GM18511 (cell line): ENCODE measurements around the gene MGST2.

Experiments used
- ATAC-seq: cut with Tn5 transposase; IDR thresholded peaks from one replicate; pipeline ENCODE4 v1.9.1; 2021; ENCODE audit warnings: mild to moderate bottlenecking, moderate library complexity; ENCODE audit not compliant: unreplicated experiment

Gene MGST2

DNA sequence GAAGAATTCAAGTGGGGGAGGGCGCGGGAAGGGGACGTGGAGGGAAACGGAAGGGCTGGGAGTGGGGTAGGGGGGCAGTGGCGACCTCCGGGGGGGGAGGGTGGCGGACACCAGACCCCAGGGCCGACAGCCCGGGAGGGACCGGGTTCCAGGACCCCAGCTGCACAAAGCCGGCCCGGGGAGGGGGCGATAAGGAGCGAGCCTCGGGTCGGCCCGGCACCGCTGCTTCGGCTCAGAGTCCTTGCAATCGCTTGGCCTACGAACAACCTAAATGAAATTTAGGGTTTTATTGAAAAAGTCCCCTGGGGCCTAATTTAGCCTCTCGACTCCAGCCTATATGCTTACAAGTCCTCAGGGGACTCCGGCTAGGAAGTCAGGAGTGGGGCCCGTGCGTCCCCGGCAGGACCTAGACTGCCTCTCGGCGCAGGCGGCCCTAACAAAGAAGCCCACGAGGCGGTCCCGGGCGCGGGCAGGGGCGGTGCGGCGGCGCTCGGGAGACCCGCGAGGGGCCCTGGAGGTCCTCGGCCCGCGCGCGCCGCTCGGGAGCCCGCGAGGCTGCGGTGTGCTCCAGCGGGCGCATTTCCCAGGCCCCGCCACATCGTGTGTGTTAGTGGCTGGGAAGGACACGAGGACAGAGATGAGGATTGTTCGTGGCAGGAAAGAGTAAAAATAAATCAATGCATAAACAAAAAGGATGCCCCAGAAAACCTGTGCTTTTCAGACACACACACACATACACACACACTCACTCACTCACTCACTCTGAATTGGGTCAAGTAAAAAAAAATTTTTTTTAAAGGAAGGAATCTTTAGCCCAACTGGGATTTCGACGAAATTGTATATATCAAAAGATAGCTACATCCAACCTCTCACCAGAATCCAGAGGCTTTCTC is 70.0 kb downstream of the MGST2 start:
- ATAC-seq = no peak

DNA sequence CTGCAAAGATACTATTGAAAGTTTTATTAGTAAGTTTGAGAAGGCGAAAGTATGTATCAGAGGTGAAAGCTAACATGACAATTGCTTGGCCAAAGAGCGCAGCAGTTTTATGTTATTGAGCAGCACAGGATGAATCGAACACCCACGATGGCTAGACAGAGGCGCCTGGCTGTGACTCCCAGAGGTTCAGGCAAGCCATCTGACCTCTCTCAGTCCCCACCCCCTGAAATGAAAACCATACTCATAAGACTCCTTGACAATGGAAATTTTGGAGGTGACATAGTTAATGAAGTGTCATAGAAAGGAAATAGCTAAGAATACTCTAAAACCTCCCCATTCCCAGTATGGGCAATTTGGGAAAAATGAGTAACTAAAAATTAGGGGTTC is 70.6 kb downstream of the MGST2 start:
- no peak for ATAC-seq

DNA sequence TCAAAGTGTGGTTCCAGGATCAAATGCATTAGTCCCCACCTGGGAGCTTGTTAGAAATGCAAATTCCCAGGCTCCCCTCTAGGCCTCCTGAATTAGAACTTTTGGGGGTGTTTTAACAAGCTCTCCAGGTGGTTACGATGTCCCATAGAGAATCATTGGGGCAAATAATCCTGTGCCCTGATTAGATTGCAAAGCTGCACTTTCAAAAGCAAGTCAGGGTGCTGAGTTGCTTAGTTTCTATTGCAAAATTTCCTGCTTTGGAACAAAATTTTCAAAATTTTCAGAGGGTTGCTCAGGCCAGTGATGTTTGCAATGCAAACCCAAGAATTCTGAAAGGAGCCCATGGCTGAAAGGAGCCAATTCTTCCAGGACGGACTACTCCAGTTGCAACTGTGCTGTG is 71.0 kb downstream of the MGST2 start:
- no peak for ATAC-seq

- ATAC-seq = no peak
Measured at GRCh38 chr4:139738846-139739613, 73.4 kb downstream of the MGST2 start.

GRCh38 chr4:139740121-139740520 is 74.5 kb downstream of the MGST2 start:
- no peak for ATAC-seq

DNA sequence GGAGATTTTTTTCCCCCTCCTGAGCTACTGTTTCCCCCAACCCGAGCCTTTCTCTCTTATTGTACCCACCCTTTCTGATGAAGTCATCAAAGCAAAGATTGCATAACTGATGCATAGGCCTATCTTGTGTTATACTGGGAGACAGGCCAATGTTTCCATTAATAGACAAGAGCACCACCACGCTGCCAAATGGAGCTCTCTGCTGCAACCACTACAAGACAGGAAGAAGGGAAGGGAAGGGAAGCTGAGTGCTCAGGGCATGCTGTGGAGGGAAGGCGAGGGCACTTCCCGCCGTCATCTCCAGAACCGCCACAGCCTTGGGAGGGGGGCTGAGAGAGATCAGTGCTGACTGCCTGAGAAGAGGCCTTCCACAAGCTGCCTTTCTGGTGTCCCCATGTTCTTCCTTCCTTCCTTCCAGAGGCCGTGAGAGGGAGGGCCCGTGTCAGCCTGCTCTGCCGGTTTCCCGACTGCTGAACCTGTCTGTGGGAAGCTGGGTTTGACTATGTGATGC is 75.0 kb downstream of the MGST2 start:
- ATAC-seq = no peak

DNA sequence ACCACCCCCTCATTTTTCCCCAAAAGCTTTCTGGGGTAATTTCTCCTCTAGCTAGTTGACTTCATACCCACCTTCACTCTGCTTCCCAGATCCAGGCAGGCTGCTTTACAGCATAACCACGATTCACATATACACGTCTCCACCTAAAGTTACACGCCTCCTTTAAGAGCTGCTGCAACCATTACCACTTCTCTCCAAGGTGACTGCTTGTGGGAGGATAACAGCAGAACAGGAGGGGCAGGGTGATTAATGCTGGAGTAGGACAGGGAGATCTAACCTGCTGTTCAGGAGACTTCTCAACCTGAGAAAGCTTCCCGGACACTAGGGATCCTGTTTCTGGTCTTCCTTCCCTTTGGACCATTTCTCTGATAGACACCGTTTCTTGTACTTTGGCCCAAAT is 77.4 kb downstream of the MGST2 start:
- no peak for ATAC-seq

- ATAC-seq = no peak
Measured at GRCh38 chr4:139744232-139744631, 78.6 kb downstream of the MGST2 start.

DNA sequence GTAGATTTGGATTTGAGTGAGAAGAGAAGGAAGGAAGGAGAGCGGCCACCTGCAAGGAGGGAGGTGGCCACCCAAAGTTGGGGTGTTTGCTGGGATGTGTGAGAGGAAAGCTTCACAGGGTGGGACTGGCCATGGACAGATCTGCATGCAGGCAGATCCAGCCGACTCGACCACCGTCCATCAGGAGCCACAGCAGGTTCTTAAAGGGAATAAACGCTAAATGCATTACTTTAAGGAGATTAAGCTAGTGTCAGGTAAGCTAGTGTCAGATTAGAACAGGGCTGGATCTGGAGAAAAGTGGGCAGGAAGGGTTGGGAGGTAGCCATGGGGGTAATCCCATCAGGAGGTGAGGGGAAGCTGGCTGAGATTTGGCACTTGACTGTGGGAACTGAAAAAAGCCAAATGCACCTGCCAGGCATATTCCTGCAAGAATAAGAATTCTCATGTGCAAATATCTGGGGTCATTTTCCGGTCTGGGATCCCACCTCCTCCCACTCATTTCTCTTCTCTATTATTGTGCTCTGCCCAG is 79.6 kb downstream of the MGST2 start:
- no peak for ATAC-seq

- no peak for ATAC-seq
Measured at GRCh38 chr4:139746431-139747171, 81.0 kb downstream of the MGST2 start.

- ATAC-seq = no peak
Measured at GRCh38 chr4:139749338-139749737, 83.7 kb downstream of the MGST2 start.

DNA sequence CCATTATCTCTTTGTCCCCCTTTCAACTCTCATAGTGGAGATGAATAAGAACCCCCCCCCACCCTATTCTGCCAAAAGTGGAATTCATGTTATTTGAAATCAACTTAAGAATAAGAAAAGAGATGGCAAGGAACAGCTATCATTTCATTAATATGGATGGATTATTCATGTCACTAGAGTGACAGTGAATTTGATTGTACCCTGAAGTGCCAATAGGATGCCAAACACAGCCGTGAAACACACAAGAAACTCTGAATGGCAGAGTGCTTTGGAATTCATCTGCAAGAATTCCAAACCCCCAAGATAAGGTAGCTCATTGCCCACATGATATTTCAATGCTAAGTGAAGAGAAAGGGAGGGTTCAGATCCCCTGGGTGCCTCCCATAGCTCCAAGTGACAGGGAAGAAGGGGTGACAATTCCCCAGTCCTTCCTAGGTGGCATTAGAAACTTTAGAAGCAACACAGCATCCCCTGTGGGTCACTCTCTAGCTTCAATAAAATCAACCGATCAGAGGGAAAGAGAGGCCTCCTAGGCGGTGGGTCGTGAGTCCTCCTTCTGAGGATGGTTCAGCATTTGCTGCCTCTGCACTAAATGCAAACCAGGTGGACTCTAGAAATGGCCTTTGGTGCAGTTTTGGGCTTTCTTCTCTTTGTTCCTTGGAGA is 84.3 kb downstream of the MGST2 start:
- ATAC-seq = no peak

DNA sequence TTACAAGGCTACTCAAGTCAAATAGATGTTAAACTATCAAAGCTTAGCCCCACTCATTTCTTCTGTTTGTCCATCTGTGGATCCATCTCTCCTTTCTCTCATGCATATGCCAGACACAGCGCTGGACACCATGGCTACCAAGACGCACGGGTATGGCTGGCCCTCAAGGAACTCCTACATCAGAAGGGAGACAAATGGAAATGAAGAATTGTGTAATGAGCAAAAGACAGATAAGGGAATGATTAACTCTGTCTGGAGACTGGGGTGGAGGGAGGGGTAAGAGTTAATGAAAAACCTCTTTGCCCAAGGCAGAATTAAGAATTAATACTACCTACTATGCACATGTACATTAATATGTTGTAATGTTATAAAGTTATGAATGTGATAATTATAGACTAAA is 88.1 kb downstream of the MGST2 start:
- ATAC-seq = no peak
